Loucy (cell line): Measurements from ENCODE around the gene DCUN1D2.

Experiments used
- EZH2phosphoT487 ChIP-seq: fragments of 200-600 bp; IDR thresholded peaks from 2 replicates; pipeline ENCODE4 v1.6.1; 2018; ENCODE audit warnings: antibody characterized with exemption, mild to moderate bottlenecking, moderate library complexity, borderline replicate concordance
- TF ChIP-seq, protein P1 (sequence below): fragments of 200-600 bp; sonication (generic); conservative IDR thresholded peaks from 2 replicates; pipeline ENCODE4 v1.5.1; 2014; ENCODE audit warnings: mild to moderate bottlenecking, antibody characterized with exemption, low read length

DNA sequence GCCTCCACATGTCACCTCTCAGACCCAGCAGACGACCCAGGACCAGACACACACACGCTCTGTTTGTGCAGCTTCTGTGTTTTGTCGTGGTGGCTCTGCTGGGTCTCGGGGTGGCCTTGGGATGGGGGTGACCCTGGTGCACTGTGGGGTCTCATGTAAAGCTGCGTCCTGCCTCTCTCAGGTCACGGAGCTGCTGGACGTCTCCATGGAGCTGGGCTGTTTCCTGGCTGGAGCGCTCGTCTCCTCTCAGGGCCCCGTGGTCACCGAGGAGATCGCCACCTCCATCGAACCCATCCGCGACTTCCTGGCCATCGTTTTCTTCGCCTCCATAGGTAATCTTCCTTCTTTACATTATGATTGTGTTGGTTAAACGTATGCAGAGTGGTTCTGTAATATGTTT is 48.7 kb upstream of the DCUN1D2 start:
- TF ChIP-seq, protein P1, sequence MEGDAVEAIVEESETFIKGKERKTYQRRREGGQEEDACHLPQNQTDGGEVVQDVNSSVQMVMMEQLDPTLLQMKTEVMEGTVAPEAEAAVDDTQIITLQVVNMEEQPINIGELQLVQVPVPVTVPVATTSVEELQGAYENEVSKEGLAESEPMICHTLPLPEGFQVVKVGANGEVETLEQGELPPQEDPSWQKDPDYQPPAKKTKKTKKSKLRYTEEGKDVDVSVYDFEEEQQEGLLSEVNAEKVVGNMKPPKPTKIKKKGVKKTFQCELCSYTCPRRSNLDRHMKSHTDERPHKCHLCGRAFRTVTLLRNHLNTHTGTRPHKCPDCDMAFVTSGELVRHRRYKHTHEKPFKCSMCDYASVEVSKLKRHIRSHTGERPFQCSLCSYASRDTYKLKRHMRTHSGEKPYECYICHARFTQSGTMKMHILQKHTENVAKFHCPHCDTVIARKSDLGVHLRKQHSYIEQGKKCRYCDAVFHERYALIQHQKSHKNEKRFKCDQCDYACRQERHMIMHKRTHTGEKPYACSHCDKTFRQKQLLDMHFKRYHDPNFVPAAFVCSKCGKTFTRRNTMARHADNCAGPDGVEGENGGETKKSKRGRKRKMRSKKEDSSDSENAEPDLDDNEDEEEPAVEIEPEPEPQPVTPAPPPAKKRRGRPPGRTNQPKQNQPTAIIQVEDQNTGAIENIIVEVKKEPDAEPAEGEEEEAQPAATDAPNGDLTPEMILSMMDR = no peak
- TF ChIP-seq EZH2phosphoT487 = no peak
